Panc1 (cell line): ENCODE measurements around the gene SRGAP3. TPM values are rescaled to one million over a fixed set of nuclear protein-coding genes. Genes with fewer than 3 reads are reported as not detected.

Experiments used
- ATAC-seq: fragments of 200-7000 bp; cut with Tn5 transposase; 2 replicates; pipeline ENCODE4 v1.9.1; 2020; ENCODE audit warnings: mild to moderate bottlenecking, moderate library complexity
- BruUV-seq: library from RNA; stranded (reverse); fragments of 400-500 nt; replicated peaks from 2 replicates; lab custom pipeline; 2021; lab: Mats Ljungman, UMichigan
- CTCF ChIA-PET: fragments of 300-600 bp; sonication (Branson Sonifier 250); formaldehyde crosslinking; loops from one replicate; lab custom pipeline; 2022; ENCODE audit warnings: antibody characterized with exemption; lab: Charles Lee
- POLR2A ChIA-PET: fragments of 300-600 bp; sonication (Branson Sonifier 250); formaldehyde crosslinking; loops from one replicate; lab custom pipeline; 2022; ENCODE audit warnings: antibody characterized with exemption; lab: Charles Lee
- DNase-seq: peaks from one replicate; pipeline ENCODE4 v3.0.0-alpha.2; 2010; ENCODE audit warnings: low read depth, low spot score
- H3K27ac ChIP-seq: 2 replicates; pipeline ENCODE4 v1.5.1; 2011; ENCODE audit warnings: mild to moderate bottlenecking, low read length, inconsistent platforms
- H3K27me3 ChIP-seq: fragments of 200-500 bp; sonication (Bioruptor generic); 2 replicates; pipeline ENCODE4 v1.6.0; 2014; ENCODE audit warnings: low read length, inconsistent platforms; ENCODE audit not compliant: control insufficient read depth, insufficient read depth
- H3K36me3 ChIP-seq: fragments of 200-500 bp; sonication (Bioruptor generic); 2 replicates; pipeline ENCODE4 v1.5.1; 2014; ENCODE audit warnings: inconsistent platforms, mild to moderate bottlenecking, low read length, moderate library complexity; ENCODE audit not compliant: control insufficient read depth, insufficient read depth
- H3K4me1 ChIP-seq: 2 replicates; pipeline ENCODE4 v1.5.1; 2011; ENCODE audit warnings: inconsistent platforms, mild to moderate bottlenecking, low read length, moderate library complexity; ENCODE audit not compliant: control insufficient read depth, insufficient read depth
- H3K4me3 ChIP-seq, 2 experiments: 2 replicates each; pipeline ENCODE4 v1.5.1; 2011 to 2012; ENCODE audit warnings: low read depth in 2 of 2, low read length in 2 of 2, mild to moderate bottlenecking in 2 of 2, inconsistent platforms in 1 of 2, moderate library complexity in 1 of 2
- H3K9me3 ChIP-seq: fragments of 200-500 bp; sonication (Bioruptor generic); 2 replicates; pipeline ENCODE4 v1.5.1; 2014; ENCODE audit warnings: low read depth, mild to moderate bottlenecking, inconsistent platforms, low read length, moderate library complexity; ENCODE audit not compliant: control insufficient read depth, insufficient read depth
- CTCF ChIP-seq: fragments of 450-650 bp; IDR thresholded peaks from 2 replicates; pipeline ENCODE4 v1.5.1; 2017; ENCODE audit warnings: mild to moderate bottlenecking
- POLR2AphosphoS5 ChIP-seq: IDR thresholded peaks from 2 replicates; pipeline ENCODE4 v1.6.1; 2012; ENCODE audit warnings: mild to moderate bottlenecking, low read depth, low read length, moderate library complexity
- REST ChIP-seq, 2 experiments: IDR thresholded peaks; 2 replicates each; pipeline ENCODE4 v1.6.1; 2011 to 2012; ENCODE audit warnings: low read depth in 2 of 2, control low read depth in 1 of 2, low read length in 1 of 2, mild to moderate bottlenecking in 1 of 2, moderate library complexity in 1 of 2; ENCODE audit not compliant: insufficient read depth in 1 of 2
- SIN3A ChIP-seq: IDR thresholded peaks from 2 replicates; pipeline ENCODE4 v1.6.1; 2012; ENCODE audit warnings: low read depth, mild to moderate bottlenecking, low read length, moderate library complexity, borderline replicate concordance; ENCODE audit not compliant: insufficient read depth
- TCF7L2 ChIP-seq: IDR thresholded peaks from 2 replicates; pipeline ENCODE4 v1.6.1; 2011; ENCODE audit warnings: mild to moderate bottlenecking, low read depth, low read length, inconsistent platforms
- in situ Hi-C: cut with HindIII; loops from 2 replicates; pipeline ENCODE4 v1.10.0; 2016; ENCODE audit warnings: low sequenced_read_pairs, low pct_unique_long_range_greater_than_20kb
- intact Hi-C: fragments of 100-400 bp; cut with micrococcal nuclease; formaldehyde crosslinking; loops from one replicate; pipeline ENCODE4 v1.10.0; 2022; ENCODE audit not compliant: unreplicated experiment
- total RNA-seq: library from RNA; stranded (reverse); gene quantifications from one replicate; pipeline ENCODE4 v1.2.1, GENCODE V29; 2021; ENCODE audit not compliant: unreplicated experiment

The SRGAP3 gene
- total RNA-seq, 1 experiment from 2014 or later = 0.82 TPM

GRCh38 chr3:9180764-9181117, 68.7 kb downstream of the SRGAP3 start:
- Histone ChIP-seq H3K9me3 (no peaks in the 10 kb centered on the region), H3K4me1 (no peaks in the 10 kb centered on the region), H3K36me3 (no peaks in the 10 kb centered on the region), H3K27me3 (no peaks in the 10 kb centered on the region), H3K27ac (no peak overlapping the region), H3K4me3 (no peak overlapping the region)
- TF ChIP-seq POLR2AphosphoS5 (no peak), REST (IDR thresholded peaks at IDR 0.05; ENCODE audit: insufficient read depth in 1 of 2, low read depth in 2 of 2, low read length in 1 of 2) (no peak), CTCF (no peak), TCF7L2 (no peak), SIN3A (no peak)
- no peak for DNase-seq
- no TSS peak for BruUV-seq
- ChIA-PET CTCF (no interaction called here), POLR2A (no interaction called here)
- ATAC-seq = no peak
- in situ Hi-C loops = no loop called here
- intact Hi-C loops = no loop called here

GRCh38 chr3:9179826-9180763, 69.4 kb downstream of the SRGAP3 start:
- Histone ChIP-seq H3K4me1 (no peaks in the 10 kb centered on the region; the same call in 1 of the 2 replicates), H3K27me3 (no peaks in the 10 kb centered on the region), H3K9me3 (no peaks in the 10 kb centered on the region), H3K4me3 (no peak overlapping the region), H3K36me3 (no peaks in the 10 kb centered on the region), H3K27ac (no peak overlapping the region)
- no TSS peak for BruUV-seq
- TF ChIP-seq REST (IDR thresholded peaks at IDR 0.05; ENCODE audit: insufficient read depth in 1 of 2, low read depth in 2 of 2, low read length in 1 of 2) (no peak), POLR2AphosphoS5 (no peak), TCF7L2 (no peak), CTCF (no peak)
- DNase-seq = no peak
- intact Hi-C loops (no loop called here), in situ Hi-C loops (no loop called here)
- no peak for ATAC-seq
- CTCF ChIA-PET = no interaction called here
- POLR2A ChIA-PET = no interaction called here
